CD4-positive, alpha-beta T cell treated with Interleukin-2 at 100 ng/mL for 4 hours (primary cell): ENCODE data around the gene HPCAL1.

Source experiments
- DNase-seq: peaks from one replicate; pipeline ENCODE4 v3.0.0-alpha.2; 2020; ENCODE audit warnings: low spot score

Gene HPCAL1

GRCh38 chr2:10370895-10371294, 68.2 kb downstream of the HPCAL1 start:
- DNase-seq: no peak

GRCh38 chr2:10371441-10372196, 68.9 kb downstream of the HPCAL1 start:
- DNase-seq: no peak

GRCh38 chr2:10372203-10372861, 69.6 kb downstream of the HPCAL1 start:
- no peak for DNase-seq

GRCh38 chr2:10372862-10373240, 70.1 kb downstream of the HPCAL1 start:
- no peak for DNase-seq

- DNase-seq: no peak
Measured at GRCh38 chr2:10373931-10374330, 71.2 kb downstream of the HPCAL1 start.

GRCh38 chr2:10374362-10374943, 71.7 kb downstream of the HPCAL1 start:
- no peak for DNase-seq

- no peak for DNase-seq
Measured at GRCh38 chr2:10375570-10376281, 73.0 kb downstream of the HPCAL1 start.

GRCh38 chr2:10377052-10377746, 74.5 kb downstream of the HPCAL1 start:
- DNase-seq: no peak

- no peak for DNase-seq
Measured at GRCh38 chr2:10377747-10378085, 75.0 kb downstream of the HPCAL1 start.

- peak; percentile 12 for DNase-seq
Measured at GRCh38 chr2:10378189-10378588, 75.5 kb downstream of the HPCAL1 start.

- DNase-seq: no peak
Measured at GRCh38 chr2:10380048-10380926, 77.6 kb downstream of the HPCAL1 start.

GRCh38 chr2:10381997-10382353, 79.3 kb downstream of the HPCAL1 start:
- no peak for DNase-seq

GRCh38 chr2:10382354-10383061, 79.8 kb downstream of the HPCAL1 start:
- DNase-seq: peak; percentile 44

- DNase-seq: no peak
Measured at GRCh38 chr2:10383960-10384734, 81.4 kb downstream of the HPCAL1 start.

GRCh38 chr2:10385501-10385900, 82.8 kb downstream of the HPCAL1 start:
- no peak for DNase-seq

- no peak for DNase-seq
Measured at GRCh38 chr2:10385933-10386773, 83.4 kb downstream of the HPCAL1 start.

- no peak for DNase-seq
Measured at GRCh38 chr2:10387033-10387432, 84.3 kb downstream of the HPCAL1 start.

- DNase-seq: no peak
Measured at GRCh38 chr2:10388954-10389560, 86.4 kb downstream of the HPCAL1 start.
